ENCODE data around the gene NPLOC4. TPM values are rescaled to one million over a fixed set of nuclear protein-coding genes. Genes with fewer than 3 reads are reported as not detected.

The NPLOC4 gene
- total and polyA plus RNA-seq, 2 of the 8 experiments (the other 6 are each of a cell fraction or from before 2014, with no cell fraction given): 70.7 to 92.7 TPM

DNA sequence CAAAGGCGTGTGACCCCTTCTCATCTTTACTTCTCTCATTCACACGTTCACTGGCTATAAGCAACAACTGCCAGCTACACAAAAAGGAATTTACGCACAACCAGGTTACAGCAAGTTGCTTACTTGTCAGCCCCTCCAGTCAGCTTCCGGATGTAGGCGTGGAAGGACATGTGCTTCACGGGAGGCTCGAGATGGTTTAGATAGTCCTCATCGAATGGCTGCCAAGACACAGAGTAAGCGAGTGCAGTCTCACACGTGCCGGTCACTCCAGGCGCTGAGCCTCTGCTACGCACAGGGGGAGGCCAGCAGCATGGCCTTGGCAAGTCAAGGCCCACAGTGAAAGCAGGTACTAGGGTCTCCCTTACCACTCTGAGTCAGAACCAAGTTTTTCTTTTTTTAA is 28.3 kb downstream of the NPLOC4 start:
- H2BK5ac ChIP-seq (ENCODE audit: low read depth, low read length): no peak overlapping the region
- no peak overlapping the region for H3K27ac ChIP-seq (ENCODE audit: low read depth, low read length)
- DNase-seq (ENCODE audit: low read depth in 1 of 2, low spot score in 2 of 2) (no peak), FAIRE-seq (no peak)
- ChIA-PET POLR2A (ENCODE audit: partially characterized antibody) (interaction anchor here (1.0 to 1.5 kb wide), 4 partner anchors 14 to 235 kb away, joined by 3 to 5 read pairs (median 3); no protein-coding TSS in a partner anchor), CTCF (ENCODE audit: partially characterized antibody) (interaction anchor here (0.9 to 4.1 kb wide), 2 partner anchors 12 to 45 kb away, joined by 3 to 11 read pairs; no protein-coding TSS in a partner anchor)
- peaks cover 0 to 5% of the 10 kb centered on the region in 2 experiments; a peak in 1 of 4 replicates for H3K79me2 ChIP-seq (ENCODE audit: control insufficient read depth in 1 of 2, insufficient read depth in 2 of 2, low read length in 2 of 2)
- no peak overlapping the region for H4K5ac ChIP-seq (ENCODE audit: insufficient read length, low read depth, low read length)
- H3K4me3 ChIP-seq (ENCODE audit: extremely low read depth in 1 of 4, insufficient read depth in 2 of 4, low read depth in 3 of 4, low read length in 4 of 4): no peak overlapping the region
- H3K9ac ChIP-seq (replicated peaks in 1 of 4; ENCODE audit: extremely low read depth in 1 of 4, low read depth in 3 of 4, low read length in 3 of 4): no peak overlapping the region
- H3K14ac ChIP-seq (ENCODE audit: insufficient read length): no peak overlapping the region
- TF ChIP-seq SP1 (IDR thresholded peaks at IDR 0.05; ENCODE audit: low read depth, low read length) (no peak), TEAD4 (IDR thresholded peaks at IDR 0.05; ENCODE audit: low read depth, low read length) (no peak), POLR2AphosphoS5 (IDR thresholded peaks at IDR 0.05; ENCODE audit: low read depth, low read length) (no peak), TBP (IDR thresholded peaks at IDR 0.05; ENCODE audit: low read depth, low read length) (no peak), PHF8 (conservative IDR thresholded peaks at IDR 0.05; ENCODE audit: low read depth, low read length) (no peak), SRF (IDR thresholded peaks at IDR 0.05; ENCODE audit: low read depth, low read length) (no peak), SAP30 (IDR thresholded peaks at IDR 0.05; ENCODE audit: insufficient read depth, insufficient replicate concordance, low read length) (no peak), SP4 (IDR thresholded peaks at IDR 0.05; ENCODE audit: low read length) (no peak), KDM1A (IDR thresholded peaks at IDR 0.05; ENCODE audit: borderline replicate concordance, low read length) (no peak), CHD1 (IDR thresholded peaks at IDR 0.05; ENCODE audit: low read depth, low read length) (no peak), GABPA (IDR thresholded peaks at IDR 0.05; ENCODE audit: borderline replicate concordance, insufficient read depth, low read length) (no peak)
- TF ChIP-seq, protein P1, sequence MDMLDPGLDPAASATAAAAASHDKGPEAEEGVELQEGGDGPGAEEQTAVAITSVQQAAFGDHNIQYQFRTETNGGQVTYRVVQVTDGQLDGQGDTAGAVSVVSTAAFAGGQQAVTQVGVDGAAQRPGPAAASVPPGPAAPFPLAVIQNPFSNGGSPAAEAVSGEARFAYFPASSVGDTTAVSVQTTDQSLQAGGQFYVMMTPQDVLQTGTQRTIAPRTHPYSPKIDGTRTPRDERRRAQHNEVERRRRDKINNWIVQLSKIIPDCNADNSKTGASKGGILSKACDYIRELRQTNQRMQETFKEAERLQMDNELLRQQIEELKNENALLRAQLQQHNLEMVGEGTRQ (IDR thresholded peaks at IDR 0.05; ENCODE audit: low read length): no peak
- H3K9me3 ChIP-seq (ENCODE audit: insufficient read depth in 2 of 2, low read depth in 1 of 2, low read length in 1 of 2): no peaks in the 10 kb centered on the region
- H3K23ac ChIP-seq (ENCODE audit: insufficient read length): no peak overlapping the region
- no peak overlapping the region for H2BK15ac ChIP-seq (ENCODE audit: low read length)
- WGBS, 2 experiments (ENCODE audit: extremely low coverage in 1 of 2, insufficient coverage in 1 of 2, insufficient read length in 1 of 2, insufficient replicate concordance in 2 of 2, low coverage in 1 of 2, low lambda C conversion rate in 2 of 2, missing lambda C conversion rate in 1 of 2): 89% methylated on average over 13 of the region's 13 CpGs; no CpG with 5 or more reads in 1 of the 2 experiments
- no peaks in the 10 kb centered on the region for H3K23me2 ChIP-seq (ENCODE audit: low read depth, low read length)
- H2AK5ac ChIP-seq (ENCODE audit: low read depth, low read length): no peak overlapping the region
- H3K4me2 ChIP-seq (ENCODE audit: insufficient read depth in 1 of 2, low read depth in 2 of 2, low read length in 2 of 2): no peak overlapping the region
- H4K20me1 ChIP-seq (replicated peaks in 1 of 2; ENCODE audit: control insufficient read depth in 1 of 2, insufficient read depth in 2 of 2, low read length in 2 of 2): peaks cover 0 to 17% of the 10 kb centered on the region in 2 experiments
- no peak overlapping the region for H2BK120ac ChIP-seq (replicated peaks; ENCODE audit: low read depth, low read length)
- H3K4ac ChIP-seq (replicated peaks; ENCODE audit: insufficient read length, low read depth, low read length): no peak overlapping the region
- no peak overlapping the region for H4K8ac ChIP-seq (ENCODE audit: extremely low read depth, insufficient read depth, low read length)
- no peak overlapping the region for H2BK12ac ChIP-seq (ENCODE audit: low read depth, low read length)
- no peak overlapping the region for H2BK20ac ChIP-seq (ENCODE audit: low read length)
- H3K56ac ChIP-seq (replicated peaks; ENCODE audit: insufficient read length, low read depth, low read length): no peak overlapping the region
- H3K18ac ChIP-seq (ENCODE audit: extremely low read depth, low read length): no peak overlapping the region
- no peaks in the 10 kb centered on the region for H3K27me3 ChIP-seq (replicated peaks in 1 of 4; ENCODE audit: control insufficient read depth in 3 of 4, extremely low read depth in 1 of 4, insufficient read depth in 3 of 4, low read length in 3 of 4)
- peaks cover 8% of the 10 kb centered on the region for H3K79me1 ChIP-seq (ENCODE audit: low read depth, low read length)
- no peaks in the 10 kb centered on the region for H3K4me1 ChIP-seq (replicated peaks in 1 of 4; ENCODE audit: control insufficient read depth in 3 of 4, insufficient read depth in 4 of 4, low read length in 3 of 4)
- no peak overlapping the region for H4K91ac ChIP-seq (replicated peaks; ENCODE audit: insufficient read length, low read length)
- peaks cover 19 to 54% (median 44%) of the 10 kb centered on the region in 4 experiments for H3K36me3 ChIP-seq (ENCODE audit: control insufficient read depth in 2 of 4, insufficient read depth in 4 of 4, low read length in 3 of 4)
- no peak overlapping the region for H2AFZ ChIP-seq (ENCODE audit: low read length)

Data from H1 (cell line).